Astrocyte of the hippocampus (primary cell): ENCODE measurements around the gene PRELID3B.

Experiments
- DNase-seq: peaks from one replicate; pipeline ENCODE4 v3.0.0; 2011; ENCODE audit warnings: low read depth, low spot score

The PRELID3B gene

GRCh38 chr20:59010321-59010994 is 32.1 kb downstream of the PRELID3B start:
- peak; percentile 75 for DNase-seq

GRCh38 chr20:59008715-59009336 is 33.8 kb downstream of the PRELID3B start:
- no peak for DNase-seq

- no peak for DNase-seq
Measured at GRCh38 chr20:59007665-59008511, 34.7 kb downstream of the PRELID3B start.

- DNase-seq = peak; percentile 62
Measured at GRCh38 chr20:59006864-59007664, 35.5 kb downstream of the PRELID3B start, which contains the start of gene CTSZ. Gene CTSZ (minus strand): TSS chr20:59007254. CDS start chr20:59007128, 126 bp downstream.

GRCh38 chr20:59006167-59006863 is 36.3 kb downstream of the PRELID3B start:
- no peak for DNase-seq

GRCh38 chr20:59005523-59006166 is 36.9 kb downstream of the PRELID3B start:
- DNase-seq = no peak

- DNase-seq = peak; percentile 48
Measured at GRCh38 chr20:59004763-59005522, 37.6 kb downstream of the PRELID3B start.

GRCh38 chr20:59004493-59004762 is 38.2 kb downstream of the PRELID3B start:
- DNase-seq = no peak

GRCh38 chr20:59003836-59004492 is 38.6 kb downstream of the PRELID3B start:
- DNase-seq = no peak

GRCh38 chr20:59002874-59003399 is 39.6 kb downstream of the PRELID3B start:
- no peak for DNase-seq

- DNase-seq = no peak
Measured at GRCh38 chr20:59002388-59002787, 40.2 kb downstream of the PRELID3B start.

- no peak for DNase-seq
Measured at GRCh38 chr20:59001449-59002171, 41.0 kb downstream of the PRELID3B start.

- DNase-seq = no peak
Measured at GRCh38 chr20:59001068-59001448, 41.5 kb downstream of the PRELID3B start.

GRCh38 chr20:59000326-59000725 is 42.3 kb downstream of the PRELID3B start:
- no peak for DNase-seq

- no peak for DNase-seq
Measured at GRCh38 chr20:58998656-58999055, 43.9 kb downstream of the PRELID3B start.

- DNase-seq = no peak
Measured at GRCh38 chr20:58997141-58997770, 45.3 kb downstream of the PRELID3B start.

GRCh38 chr20:58996226-58996611 is 46.4 kb downstream of the PRELID3B start:
- DNase-seq = no peak
